ENCODE results near the gene ATF7IP2.
"Not testable (repeated sequence)": the region's sequence is repeated elsewhere in the genome, so short reads cannot be mapped to it uniquely, and the experiment has no call there.

The ATF7IP2 gene

DNA sequence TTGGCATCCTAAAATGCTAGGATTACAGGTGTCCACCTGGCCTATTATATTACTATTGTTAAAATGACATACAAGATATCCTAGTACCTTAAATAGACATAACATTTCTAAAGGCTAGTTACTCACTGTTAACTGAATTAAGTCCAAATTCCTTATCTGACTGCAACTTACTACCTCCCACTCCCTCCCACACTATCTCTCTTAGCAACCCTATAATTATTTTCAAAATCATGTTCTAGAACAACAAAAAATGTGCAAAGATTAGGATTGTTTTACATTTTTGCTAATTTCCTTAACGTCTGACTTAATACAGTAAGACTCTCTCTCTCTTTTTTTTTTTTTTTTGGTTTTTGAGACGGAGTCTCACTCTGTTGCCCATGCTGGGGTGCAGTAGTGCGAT, 2.2 kb upstream of the ATF7IP2 start:
- peak; percentile 63 for DNase-seq

DNA sequence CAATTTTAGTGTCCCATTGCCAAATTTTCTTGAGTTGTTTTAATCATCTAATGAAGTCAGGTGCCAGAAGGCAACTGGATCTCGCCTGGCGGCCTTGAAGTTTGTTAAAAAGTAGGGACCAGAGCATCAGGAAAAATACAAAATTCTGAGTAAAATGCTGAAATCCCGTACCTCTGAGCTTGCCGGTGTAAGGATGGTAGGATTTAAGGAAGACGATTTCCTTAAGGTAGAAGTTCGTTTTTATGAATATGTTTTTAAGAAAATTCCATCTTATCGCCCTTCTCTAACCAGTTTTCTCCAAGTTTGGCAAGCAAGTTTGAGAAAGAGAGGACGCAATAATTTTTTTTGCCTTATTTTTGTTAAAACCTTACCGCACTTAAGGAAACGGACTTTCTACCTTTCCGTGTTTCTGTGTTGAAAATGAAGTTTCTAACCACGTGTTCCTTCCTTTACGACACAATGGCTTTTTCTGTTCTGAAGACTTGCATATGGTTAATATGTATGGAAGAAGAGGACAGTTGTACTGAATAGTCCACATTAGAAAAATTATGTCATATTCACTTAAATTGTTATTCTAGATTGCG, 748 bp downstream of the ATF7IP2 start:
- DNase-seq = peak; percentile 71

DNA sequence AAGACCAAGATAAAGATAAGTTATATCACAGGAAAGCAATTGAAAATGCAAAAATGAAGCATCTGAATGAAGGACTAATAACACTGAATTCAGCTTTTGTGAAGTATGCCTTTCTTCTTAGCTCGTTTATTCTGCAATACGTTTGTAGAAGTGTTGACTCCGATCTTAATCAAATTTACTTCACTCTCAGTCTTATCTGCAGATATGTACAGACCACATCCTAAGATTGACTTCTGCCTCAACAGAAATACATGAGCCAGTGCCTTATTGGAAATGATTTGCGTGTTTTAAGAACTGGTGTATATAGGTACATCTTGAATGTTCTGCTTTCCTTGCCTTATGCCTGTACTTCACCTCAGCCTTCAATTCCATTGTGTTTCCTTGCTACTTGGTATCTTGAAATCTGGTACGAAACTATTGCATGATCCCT, 1.3 kb downstream of the ATF7IP2 start:
- peak; percentile 46 for DNase-seq

DNA sequence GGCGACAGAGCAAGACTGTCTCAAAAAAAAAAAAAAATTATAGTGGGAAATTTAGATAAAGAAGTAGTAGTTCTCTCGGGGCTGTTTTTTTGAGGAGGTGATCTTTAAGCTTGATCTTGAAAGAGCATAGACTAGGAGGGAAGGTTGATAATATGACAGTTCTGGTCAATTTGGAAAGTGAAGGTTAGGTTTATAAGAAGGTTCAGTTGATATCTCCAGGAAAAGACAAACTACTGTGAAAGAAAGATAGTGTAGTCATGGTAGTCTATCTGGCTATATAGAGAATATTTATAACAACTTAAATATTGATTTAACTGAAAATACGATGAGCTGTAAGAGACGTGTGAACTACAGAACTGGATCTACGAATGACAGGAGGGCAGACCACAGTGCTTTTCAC, 3.1 kb downstream of the ATF7IP2 start:
- peak; percentile 56 for DNase-seq

DNA sequence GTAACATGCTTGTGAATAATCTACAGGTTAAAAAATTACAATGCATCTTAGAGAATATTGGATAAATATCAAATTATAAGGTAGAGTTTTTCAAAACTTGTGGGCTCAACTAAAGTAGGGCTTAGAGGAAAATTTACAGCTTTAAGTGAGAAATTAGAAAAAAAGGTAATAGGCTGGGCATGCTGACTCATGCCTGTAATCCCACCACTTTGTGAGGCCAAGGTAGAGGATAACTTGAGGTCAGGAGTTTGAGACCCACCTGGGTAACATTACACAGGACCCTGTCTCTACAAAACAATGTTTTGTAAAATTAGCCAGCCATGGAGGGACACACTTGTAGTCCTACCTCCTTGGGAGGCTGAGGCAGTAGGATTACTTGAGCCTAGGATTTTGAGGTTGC, 4.5 kb downstream of the ATF7IP2 start:
- DNase-seq = no peak

DNA sequence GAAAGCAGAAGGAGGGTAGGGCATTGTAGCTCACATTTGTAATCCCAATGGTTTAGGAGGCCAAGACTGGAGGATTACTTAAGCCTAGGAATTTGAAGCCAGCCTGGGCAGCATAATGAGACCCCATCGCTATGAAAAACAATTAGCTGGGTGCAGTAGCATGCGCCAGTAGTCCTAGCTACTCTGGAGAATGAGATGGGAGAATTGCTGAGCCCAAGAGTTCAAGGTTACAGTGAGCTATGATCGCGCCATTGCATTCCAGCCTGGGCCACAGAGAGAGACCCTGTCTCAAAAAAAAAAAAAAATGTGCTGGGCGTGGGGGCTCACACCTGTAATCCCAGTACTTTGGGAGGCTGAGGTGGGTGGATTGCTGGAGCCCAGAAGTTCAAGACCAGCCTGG, 5.0 kb downstream of the ATF7IP2 start:
- no peak for DNase-seq

DNA sequence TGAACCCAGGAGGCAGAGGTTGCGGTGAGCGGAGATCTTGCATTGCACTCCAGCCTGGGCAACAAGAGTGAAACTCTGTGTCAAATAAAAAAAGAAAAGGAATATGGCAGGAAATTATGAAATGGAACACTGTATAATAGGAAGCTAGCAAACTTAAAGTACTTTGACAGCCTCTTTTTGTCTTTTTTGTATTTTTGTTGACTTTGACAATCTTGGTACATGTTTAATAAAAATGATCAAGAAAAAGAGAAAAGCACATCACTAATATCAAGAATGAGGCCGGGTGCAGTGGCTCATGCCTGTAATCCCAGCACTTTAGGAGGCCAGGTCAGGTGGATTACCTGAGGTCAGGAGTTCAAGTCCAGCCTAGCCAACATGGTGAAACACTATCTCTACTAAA, 5.5 kb downstream of the ATF7IP2 start:
- DNase-seq = no peak

DNA sequence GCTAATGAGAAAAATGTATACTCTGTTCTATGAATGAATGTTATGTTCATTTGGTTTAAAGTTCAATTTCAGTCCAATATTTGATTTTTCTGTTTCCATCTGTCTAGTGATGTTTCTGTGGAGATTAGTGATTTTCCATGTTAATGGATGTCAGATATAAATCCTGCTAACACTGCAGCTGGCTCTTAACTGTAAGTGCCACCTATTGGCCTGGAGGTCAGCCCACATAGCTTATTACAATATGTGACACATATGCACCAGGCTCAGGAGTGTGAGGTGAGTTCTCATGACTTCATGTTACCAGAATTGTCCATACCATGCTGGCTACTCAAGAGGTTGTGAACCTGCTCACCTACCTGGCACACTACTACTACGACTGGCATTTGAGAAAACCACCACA, 17.1 kb downstream of the ATF7IP2 start:
- no peak for DNase-seq

DNA sequence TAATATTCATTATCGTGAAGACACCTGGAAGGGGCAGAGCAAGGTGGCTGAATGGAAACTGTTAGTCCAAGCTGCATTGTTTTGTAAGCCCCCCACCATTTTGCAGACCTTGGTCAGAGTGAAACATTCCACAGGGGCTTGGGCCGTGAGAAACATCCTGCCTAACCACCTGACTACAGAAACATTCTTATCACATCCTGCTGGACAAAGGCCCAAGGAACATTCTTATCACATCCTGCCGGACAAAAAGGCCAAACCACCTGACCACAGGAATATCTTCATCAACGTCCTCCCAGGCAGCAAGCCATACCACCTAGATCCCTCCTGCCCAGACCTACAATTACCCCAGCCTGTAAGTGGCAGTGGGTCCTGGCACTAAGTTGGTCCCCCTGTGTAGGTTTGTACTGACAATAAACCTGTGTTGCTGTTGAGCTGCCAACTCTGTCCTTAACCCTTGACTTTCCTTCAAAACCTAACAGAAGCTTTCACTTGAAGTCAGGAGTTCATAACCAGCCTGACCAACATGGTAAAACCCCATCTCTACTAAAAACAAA, 19.6 kb downstream of the ATF7IP2 start:
- DNase-seq = peak; percentile 51

DNA sequence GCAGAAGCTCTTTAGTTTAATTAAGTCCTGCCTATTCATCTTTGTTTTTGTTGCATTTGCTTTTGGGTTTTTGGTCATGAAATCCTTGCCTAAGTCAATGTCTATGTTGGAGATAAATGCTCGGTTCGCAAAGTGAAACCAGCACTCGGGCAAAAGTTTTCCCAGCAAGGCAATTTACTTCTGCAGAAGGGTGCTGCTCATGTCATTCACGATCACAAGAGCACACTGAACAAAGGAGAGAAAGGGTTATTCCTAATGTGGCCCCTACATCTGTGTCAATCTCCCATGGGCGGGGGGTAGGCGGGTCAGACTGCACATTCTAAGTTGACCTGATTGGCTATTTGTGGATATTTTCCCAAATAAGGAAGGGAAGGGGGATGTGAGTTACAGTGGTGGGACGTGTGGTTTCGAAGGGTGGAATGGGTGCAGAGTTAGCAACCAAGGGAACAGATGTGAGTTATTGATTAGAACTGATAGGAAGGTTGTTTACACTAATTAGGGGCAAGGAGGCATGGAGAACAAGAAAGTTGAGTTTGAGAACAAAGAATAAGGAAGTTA, 23.0 kb downstream of the ATF7IP2 start:
- DNase-seq = peak; percentile 50

DNA sequence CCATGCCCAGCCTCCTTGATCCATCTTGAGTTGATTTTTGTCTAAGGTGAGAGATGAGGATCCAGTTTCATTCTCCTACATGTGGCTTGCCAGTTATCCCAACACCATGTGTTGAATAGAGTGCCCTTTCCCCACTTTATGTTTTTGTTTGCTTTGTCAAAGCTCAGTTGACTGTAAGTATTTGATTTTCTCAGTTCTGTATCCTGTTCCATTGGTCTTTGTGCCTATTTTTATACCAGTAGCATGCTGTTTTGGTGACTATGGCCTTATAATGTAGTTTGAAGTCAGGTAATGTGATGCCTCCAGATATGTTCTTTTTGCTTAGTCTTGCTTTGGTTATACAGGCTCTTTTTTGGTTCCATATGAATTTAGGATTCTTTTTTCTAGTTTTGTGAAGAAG, 23.9 kb downstream of the ATF7IP2 start:
- DNase-seq = not testable (repeated sequence)

DNA sequence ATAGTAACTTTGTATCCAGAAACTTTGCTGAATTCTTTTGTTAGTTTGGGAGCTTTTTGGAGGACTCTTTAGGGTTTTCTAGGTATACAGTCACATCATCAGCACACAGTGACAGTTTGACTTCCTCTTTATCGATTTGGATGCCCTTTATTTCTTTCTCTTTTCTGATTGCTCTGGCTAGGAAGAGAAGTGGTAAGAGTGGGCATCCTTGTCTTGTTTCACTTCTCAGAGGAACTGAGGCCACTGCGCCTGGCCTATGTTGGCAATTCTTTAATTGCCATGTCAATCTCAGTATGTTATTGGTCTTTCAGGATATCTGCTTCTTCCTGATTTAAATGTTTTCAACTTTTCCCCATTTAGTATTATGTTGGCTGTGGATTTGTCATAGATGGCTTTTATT, 24.6 kb downstream of the ATF7IP2 start:
- no peak for DNase-seq

DNA sequence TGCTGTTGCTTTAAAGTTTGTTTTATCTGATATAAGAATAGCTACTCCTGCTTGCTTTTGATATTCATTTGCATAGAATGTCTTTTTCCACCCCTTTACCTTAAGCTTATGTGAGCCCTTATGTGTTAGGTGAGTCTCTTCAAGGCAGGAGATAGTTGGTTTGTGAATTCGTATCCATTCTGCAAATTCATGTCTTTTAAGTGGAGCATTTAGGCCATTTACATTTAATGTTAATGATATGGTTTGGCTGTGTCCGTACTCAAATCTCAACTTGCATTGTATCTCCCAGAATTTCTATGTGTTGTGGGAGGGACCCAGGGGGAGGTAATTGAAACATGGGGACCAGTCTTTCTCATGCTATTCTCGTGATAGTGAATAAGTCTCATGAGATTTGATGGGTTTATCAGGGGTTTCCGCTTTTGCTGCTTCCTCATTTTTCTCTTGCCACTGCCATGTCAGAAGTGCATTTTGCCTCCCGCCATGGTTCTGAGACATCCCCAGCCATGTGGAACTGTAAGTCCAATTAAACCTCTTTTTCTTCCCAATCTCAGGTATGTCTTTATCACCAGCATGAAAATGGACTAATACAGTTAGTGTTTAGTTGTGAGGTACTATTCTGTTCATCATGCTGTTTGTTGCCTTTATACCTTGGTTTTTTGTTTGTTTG, 27.2 kb downstream of the ATF7IP2 start:
- no peak for DNase-seq

DNA sequence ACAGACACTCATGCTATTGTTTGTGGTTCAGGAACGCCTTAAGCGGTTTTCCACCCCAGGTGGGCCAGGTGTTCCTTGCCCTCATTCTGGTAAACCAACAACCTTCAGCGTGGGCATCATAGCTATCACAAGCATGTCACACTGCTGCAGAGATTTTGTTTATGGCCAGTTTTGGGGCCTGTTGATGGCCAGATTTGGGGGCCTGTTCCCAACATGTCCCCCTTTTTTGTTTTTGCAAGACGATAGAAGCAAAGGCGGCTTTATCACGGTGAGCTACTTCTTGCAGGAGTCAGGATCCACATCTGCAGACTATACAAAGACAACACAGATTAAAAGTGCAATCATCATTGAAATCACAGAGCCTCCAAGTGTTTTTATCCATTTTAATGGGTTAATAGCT, 32.3 kb downstream of the ATF7IP2 start:
- DNase-seq = not testable (repeated sequence)

DNA sequence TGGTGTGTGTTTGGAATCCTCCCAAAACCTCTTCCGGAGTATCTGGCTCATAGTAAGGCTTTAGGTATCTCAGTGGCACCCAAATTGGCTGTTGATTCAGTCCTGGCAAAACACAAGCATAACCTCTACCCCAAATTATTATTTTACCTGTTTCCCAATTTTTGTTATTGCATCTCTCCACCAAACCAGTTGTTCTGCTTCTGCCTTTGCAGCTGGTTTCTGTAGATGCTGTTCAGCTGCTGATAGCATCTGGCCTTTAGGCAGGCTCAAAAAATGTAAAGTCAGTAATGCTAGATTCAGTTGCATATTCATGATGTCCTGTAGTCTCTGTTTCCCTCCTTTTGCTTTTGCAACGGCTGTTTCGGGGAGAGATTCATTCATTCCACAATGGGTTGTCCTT, 33.8 kb downstream of the ATF7IP2 start:
- no peak for DNase-seq

DNA sequence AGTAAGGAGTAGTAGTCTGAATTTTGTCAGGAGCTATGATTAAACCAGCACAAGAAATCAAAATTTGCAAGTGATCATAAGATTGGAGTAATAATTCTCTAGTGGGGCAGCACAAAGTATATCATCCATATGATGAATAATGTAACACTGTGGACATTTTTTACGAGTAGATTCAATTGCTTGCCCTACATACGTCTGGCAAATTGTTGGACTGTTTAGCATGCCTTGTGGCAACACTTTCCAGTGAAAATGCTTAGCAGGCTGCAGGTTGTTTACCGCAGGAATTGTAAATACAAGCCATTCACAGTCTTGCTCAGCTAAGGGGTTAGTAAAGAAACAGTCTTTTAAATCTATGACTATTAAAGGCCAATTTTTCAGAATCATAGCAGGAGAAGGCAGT, 35.7 kb downstream of the ATF7IP2 start:
- no peak for DNase-seq

DNA sequence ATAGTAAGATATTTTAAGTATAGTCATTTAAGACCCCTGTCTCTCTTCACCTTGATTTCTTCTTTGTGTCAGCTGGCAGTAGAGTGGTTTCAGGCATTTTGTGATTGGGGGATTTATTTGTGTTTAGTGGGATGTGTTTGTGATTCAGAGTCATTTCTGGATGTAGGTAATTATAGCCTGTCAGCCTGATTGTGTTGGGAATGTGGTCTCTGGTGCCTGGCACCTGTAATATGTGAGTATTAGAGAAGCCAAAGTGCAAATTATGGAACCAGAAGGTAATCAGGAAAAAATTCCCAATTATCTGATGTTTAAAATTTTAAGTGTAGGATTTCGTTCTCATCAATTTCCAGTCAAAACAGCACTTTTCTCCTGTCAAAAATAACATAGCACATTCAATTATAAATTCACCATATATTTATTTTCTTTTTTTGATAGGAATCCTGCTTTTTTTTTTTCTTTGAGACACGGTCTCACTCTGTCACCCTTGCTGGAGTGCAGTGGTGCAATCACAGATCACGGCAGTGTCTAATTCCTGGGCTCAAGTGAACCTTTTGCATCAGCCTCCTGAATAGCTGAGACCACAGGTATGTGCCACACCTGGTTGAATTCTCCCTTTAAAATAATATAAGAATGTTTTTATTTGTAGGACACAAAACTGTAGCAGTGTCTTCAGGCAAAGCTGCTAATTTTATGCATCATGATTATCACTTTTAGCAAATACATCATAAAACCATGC, 42.7 kb downstream of the ATF7IP2 start:
- no peak for DNase-seq

DNA sequence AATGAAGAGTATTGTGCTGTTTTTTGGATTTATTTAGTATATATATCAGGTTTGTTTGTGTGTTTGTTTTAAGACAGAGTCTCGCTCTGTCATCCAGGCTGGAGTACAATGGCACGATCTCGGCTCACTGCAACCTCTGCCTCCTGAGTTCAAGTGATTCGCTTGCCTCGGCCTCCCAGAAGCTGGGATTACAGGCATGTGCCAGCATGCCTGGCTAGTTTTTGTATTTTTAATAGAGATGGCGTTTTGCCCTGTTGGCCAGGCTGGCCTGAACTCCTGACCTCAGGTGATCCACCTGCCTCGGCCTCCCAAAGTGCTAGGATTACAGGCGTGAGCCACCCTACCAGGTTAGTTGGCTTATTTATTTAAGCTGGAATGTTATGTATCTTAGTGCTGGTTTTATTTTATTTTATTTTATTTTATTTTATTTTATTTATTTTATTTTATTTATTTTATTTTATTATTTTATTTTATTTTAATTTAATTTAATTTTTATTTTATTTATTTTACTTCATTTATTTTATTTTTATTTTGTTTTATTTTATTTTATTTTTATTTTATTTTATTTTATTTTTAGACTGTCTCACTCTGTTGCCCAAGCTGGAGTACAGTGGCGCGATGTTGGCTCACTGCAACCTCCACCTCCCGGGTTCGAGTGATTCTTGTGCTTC, 43.6 kb downstream of the ATF7IP2 start:
- not testable (repeated sequence) for DNase-seq

DNA sequence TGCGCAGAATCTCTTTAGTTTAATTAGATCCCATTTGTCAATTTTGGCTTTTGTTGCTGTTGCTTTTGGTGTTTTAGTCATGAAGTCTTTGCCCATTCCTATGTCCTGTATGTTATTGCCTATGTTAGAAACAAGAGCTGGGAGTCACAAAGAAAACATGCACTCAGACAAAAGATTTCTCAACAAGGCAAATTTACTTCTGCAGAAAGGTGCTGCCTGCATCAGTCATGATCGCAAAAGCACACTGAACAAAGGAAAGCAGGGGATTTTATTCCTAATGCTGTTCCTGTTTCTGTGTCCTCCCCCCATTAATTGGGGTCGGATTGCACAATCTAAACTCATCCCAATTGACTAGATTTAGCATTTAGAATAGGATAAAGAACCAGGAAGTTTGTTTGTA, 55.9 kb downstream of the ATF7IP2 start:
- no peak for DNase-seq

DNA sequence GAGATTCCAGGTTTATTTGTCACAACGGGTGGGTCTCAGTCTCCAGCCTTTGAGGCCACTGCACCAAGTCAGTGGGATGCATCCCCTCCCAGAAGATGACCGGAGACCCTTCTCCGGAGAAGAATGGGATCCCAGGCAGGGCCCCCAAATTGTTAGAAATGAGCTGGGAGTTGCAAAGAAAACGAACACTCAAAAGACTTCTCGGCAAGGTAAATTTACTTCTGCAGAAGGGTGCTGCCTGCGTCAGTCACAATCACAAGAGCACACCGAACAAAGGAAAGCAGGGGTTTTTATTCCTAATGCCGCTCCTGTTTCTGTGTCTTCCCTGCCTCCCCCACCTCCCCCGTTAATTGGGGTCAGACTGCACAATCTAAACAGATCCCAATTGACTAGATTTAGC, 61.4 kb downstream of the ATF7IP2 start:
- no peak for DNase-seq

DNA sequence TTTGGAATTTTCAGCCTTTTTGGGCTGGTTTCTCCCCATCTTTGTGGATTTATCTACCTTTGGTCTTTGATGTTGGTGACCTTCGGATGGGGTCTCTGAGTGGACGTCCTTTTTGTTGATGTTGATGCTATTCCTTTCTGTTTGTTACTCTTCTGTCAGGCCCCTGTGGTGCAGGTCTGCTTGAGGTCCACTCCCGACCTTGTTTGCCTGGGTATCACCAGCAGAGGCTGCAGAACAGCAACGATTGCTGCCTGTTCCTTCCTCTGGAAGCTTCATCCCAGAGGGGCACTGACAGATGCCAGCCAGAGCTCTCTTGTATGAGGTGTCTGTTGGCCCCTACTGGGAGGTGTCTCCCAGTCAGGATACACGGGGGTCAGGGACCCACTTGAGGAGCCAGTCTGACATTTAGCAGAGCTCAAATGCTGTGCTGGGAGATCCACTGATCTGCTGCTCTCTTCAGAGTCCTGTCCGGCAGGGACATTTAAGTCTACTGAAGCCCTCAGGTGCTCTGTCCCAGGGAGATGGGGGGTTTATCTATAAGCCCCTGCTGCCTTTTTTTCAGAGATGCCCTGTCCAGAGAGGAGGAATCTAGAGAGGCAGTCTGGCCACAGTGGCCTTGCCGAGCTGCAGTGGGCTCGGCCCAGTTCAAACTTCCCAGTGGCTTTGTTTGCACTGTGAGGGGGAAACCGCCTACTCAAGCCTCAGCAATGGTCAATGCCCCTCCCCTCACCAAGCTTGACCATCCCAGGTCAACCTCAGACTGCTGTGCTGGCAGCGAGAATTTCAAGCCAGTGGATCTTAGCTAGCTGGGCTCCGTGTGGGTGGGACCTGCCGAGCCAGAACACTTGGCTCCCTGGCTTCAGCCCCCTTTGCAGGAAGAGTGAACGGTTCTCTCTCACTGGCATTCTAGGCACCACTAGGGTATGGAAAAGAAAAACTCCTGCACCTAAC, 66.6 kb downstream of the ATF7IP2 start:
- DNase-seq = not testable (repeated sequence)

DNA sequence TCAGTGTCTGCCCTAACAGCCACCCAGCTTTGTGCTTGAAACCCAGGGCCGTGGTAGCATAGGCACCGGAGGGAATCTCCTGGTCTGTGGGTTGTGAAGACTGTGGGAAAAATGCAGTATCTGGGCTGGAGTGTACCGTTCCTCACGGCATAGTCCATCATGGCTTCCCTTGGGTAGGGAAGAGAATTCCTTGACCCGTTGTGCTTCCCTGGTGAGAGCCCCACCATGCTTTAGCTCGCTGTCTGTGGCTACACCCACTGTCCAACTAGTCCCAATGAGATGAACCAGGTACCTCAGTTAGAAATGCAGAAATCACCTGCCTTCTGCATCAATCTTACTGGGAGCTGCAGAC, 67.3 kb downstream of the ATF7IP2 start:
- no peak for DNase-seq
